Panc1 (cell line): ENCODE results near the gene CDS2.

ENCODE experiments used
- POLR2AphosphoS5 ChIP-seq: IDR thresholded peaks from 2 replicates; pipeline ENCODE4 v1.6.1; 2012; ENCODE audit warnings: mild to moderate bottlenecking, low read depth, low read length, moderate library complexity
- TF ChIP-seq, protein P1 (sequence below): fragments of 450-650 bp; IDR thresholded peaks from 2 replicates; pipeline ENCODE4 v1.5.1; 2017; ENCODE audit warnings: mild to moderate bottlenecking
- TF ChIP-seq, protein P2 (sequence below), 2 experiments: IDR thresholded peaks; 2 replicates each; pipeline ENCODE4 v1.6.1; 2011 to 2012; ENCODE audit warnings: low read depth in 2 of 2, control low read depth in 1 of 2, low read length in 1 of 2, mild to moderate bottlenecking in 1 of 2, moderate library complexity in 1 of 2; ENCODE audit not compliant: insufficient read depth in 1 of 2

- TF ChIP-seq, protein P1, sequence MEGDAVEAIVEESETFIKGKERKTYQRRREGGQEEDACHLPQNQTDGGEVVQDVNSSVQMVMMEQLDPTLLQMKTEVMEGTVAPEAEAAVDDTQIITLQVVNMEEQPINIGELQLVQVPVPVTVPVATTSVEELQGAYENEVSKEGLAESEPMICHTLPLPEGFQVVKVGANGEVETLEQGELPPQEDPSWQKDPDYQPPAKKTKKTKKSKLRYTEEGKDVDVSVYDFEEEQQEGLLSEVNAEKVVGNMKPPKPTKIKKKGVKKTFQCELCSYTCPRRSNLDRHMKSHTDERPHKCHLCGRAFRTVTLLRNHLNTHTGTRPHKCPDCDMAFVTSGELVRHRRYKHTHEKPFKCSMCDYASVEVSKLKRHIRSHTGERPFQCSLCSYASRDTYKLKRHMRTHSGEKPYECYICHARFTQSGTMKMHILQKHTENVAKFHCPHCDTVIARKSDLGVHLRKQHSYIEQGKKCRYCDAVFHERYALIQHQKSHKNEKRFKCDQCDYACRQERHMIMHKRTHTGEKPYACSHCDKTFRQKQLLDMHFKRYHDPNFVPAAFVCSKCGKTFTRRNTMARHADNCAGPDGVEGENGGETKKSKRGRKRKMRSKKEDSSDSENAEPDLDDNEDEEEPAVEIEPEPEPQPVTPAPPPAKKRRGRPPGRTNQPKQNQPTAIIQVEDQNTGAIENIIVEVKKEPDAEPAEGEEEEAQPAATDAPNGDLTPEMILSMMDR, result no peak
- TF ChIP-seq, protein P2, sequence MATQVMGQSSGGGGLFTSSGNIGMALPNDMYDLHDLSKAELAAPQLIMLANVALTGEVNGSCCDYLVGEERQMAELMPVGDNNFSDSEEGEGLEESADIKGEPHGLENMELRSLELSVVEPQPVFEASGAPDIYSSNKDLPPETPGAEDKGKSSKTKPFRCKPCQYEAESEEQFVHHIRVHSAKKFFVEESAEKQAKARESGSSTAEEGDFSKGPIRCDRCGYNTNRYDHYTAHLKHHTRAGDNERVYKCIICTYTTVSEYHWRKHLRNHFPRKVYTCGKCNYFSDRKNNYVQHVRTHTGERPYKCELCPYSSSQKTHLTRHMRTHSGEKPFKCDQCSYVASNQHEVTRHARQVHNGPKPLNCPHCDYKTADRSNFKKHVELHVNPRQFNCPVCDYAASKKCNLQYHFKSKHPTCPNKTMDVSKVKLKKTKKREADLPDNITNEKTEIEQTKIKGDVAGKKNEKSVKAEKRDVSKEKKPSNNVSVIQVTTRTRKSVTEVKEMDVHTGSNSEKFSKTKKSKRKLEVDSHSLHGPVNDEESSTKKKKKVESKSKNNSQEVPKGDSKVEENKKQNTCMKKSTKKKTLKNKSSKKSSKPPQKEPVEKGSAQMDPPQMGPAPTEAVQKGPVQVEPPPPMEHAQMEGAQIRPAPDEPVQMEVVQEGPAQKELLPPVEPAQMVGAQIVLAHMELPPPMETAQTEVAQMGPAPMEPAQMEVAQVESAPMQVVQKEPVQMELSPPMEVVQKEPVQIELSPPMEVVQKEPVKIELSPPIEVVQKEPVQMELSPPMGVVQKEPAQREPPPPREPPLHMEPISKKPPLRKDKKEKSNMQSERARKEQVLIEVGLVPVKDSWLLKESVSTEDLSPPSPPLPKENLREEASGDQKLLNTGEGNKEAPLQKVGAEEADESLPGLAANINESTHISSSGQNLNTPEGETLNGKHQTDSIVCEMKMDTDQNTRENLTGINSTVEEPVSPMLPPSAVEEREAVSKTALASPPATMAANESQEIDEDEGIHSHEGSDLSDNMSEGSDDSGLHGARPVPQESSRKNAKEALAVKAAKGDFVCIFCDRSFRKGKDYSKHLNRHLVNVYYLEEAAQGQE (IDR thresholded peaks at IDR 0.05; ENCODE audit: insufficient read depth in 1 of 2, low read depth in 2 of 2, low read length in 1 of 2), result no peak
- TF ChIP-seq POLR2AphosphoS5, result no peak
Measured at GRCh38 chr20:5181958-5182357, 55.1 kb downstream of the CDS2 start.
